LHCN-M2 (cell line): ENCODE measurements around the gene CCDC82. TPM values are rescaled to one million over a fixed set of nuclear protein-coding genes. Genes with fewer than 3 reads are reported as not detected.

ENCODE experiments used
- DNase-seq: peaks from one replicate; pipeline ENCODE4 v3.0.0-alpha.2; 2012; ENCODE audit warnings: low read depth
- total RNA-seq: library from RNA; depleted of rRNA; stranded (reverse); fragments of >200 nt; gene quantifications from 2 replicates; pipeline ENCODE4 v1.2.3, GENCODE V29; 2014; rRNA removed

The CCDC82 gene
- total RNA-seq, 1 experiment from 2014 or later = 17.6 TPM

DNA sequence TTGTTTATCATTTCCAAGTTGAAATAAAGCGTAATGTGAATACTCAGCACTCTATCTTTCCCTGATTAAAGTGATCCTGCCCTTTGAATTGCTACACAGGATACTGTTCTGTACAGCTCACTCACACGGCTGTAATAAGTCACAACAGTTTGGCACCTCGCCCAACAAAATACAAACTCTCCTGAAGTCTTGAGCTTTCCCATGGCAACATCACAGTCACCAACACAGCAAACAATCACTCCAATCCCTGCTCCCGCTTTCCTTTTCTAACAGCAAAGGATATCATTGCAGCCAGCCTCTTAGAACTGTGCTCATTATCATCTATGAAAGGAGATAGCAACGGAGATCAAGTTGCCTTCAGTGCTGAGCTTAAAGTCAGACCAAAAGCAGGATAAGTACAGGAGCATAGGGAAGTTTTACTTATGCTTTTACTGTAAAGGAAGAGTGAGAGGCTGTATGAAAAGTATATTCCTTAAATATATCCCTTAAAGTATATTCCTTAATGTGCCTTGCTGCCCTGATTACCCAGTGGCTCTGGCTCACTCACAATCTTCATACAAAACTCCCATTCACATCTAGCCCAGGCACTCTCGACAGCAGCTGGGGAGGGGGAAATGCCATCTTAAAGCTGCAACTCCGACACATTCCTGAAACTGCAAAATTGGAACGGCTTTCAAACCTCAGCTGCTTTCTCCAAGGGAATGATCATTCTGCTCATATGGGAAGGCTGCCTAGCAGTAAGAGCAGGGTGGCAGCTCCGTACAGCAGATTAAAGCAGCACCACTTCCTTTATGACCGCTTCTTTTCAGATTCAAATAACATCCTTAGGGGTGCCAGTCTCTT, 82.6 kb downstream of the CCDC82 start:
- peak; percentile 100 for DNase-seq

DNA sequence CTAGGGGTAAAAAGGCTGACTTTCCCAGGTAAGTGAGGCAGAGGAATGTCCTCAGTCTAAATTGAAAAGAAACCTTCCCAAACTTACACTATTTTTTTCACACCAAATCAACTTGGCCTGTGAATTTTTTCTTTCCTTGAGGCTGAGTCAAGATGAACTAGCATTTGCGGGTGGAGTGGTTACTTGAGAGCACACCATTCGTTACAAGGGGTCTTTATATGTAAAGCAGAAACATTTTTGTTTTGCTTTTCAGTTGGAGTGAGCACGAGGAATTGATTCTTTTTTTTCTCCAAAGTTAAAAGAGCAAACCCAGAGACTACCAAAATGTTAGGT, 83.1 kb downstream of the CCDC82 start:
- peak; percentile 78 for DNase-seq

DNA sequence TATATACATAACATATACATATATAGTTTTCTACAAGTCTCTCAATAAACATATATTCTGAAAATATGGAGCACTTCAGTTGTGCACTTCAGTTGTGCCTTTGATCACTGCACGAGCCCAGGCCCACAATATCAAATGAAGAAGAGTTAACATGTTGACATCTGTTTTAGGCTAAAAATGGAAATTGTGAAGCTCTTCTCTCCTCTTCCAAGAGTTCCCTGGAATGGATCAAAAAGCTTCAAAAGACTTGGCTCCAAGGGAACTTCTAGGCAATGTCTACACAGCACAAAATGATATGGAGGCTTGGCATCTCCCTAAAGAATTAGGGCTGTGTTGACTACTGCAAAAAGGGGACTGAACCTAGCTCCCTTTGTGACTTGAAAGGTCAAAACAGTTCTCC, 83.6 kb downstream of the CCDC82 start:
- DNase-seq = no peak

DNA sequence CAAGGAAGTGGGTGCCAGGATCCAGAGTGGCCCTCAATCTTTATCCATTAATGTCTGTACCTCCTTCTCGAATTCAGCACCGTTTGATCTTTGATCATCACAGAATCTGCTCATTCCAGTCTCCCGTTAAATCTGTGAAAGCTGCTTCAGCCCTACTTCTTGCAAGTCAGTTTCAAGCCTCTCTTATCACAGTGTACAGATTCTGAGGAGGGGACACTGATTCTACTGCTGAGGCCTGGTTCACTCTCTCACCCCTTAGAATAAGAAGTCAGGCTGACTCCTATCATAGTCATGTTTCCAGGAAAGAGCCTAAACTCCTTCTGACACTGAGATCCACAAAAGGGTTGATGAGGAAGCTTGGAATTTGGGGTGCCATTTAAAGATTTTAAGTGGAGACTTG, 85.7 kb downstream of the CCDC82 start:
- no peak for DNase-seq

DNA sequence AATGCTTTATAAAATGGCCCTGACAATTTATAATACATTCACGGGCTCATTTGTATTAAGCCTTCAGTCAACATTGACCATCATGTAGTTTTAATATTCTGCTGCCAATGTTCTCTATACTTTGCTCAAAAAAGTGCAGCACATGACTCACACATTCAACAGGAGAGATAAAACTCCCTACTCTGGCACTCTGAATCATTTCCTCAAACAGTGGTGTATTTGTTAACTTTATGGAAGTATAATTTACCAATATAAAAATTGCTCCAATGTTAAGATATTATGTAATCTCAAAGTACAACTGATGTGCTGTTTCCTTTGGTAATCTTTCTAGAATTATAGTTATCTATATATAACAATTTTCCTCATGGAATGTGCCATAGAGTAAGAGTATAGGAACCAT, 86.6 kb downstream of the CCDC82 start:
- DNase-seq = peak; percentile 86

Other genes with a start within 250 kb of the CCDC82 start
- gene MAML2, start 46.7 kb downstream of the CCDC82 start, total RNA-seq = 9.2 and 12.1 TPM in 2 replicates
- gene JRKL, start 101 bp upstream of the CCDC82 start, total RNA-seq = 6.6 and 7.3 TPM in 2 replicates